Measurements from ENCODE around the gene SHC4.

The SHC4 gene

GRCh38 chr15:48823706-48824105 is 140.0 kb downstream of the SHC4 start:
- no peak for TF ChIP-seq CTCF (IDR thresholded peaks at IDR 0.05; ENCODE audit: low read depth, low read length, missing control alignments)
- DNase-seq (ENCODE audit: low read depth) = no peak

GRCh38 chr15:48823237-48823636 is 140.5 kb downstream of the SHC4 start:
- no peak for DNase-seq (ENCODE audit: low read depth)
- no peak overlapping the region for H3K4me3 ChIP-seq (ENCODE audit: low read depth, low read length)
- TF ChIP-seq CTCF (IDR thresholded peaks at IDR 0.05; ENCODE audit: low read depth, low read length, missing control alignments) = no peak

More at GRCh38 chr15:48823706-48824105, 140.0 kb downstream of the SHC4 start:
- H3K4me3 ChIP-seq (ENCODE audit: low read depth, low read length) = no peak overlapping the region

- no peak overlapping the region for H3K4me3 ChIP-seq (ENCODE audit: low read depth, low read length)
- no peak for TF ChIP-seq CTCF (IDR thresholded peaks at IDR 0.05; ENCODE audit: low read depth, low read length, missing control alignments)
- DNase-seq (ENCODE audit: low read depth) = no peak
These were observed 149.4 kb downstream of the SHC4 start for GRCh38 chr15:48814286-48814685.

GRCh38 chr15:48811325-48811958 is 152.3 kb downstream of the SHC4 start:
- no peak for DNase-seq (ENCODE audit: low read depth)
- H3K4me3 ChIP-seq (ENCODE audit: low read depth, low read length) = peak overlapping the region; percentile 94
- TF ChIP-seq CTCF (IDR thresholded peaks at IDR 0.05; ENCODE audit: low read depth, low read length, missing control alignments) = no peak

GRCh38 chr15:48810414-48811324 is 153.1 kb downstream of the SHC4 start, which contains the start of gene CEP152:
Gene CEP152 (minus strand): TSS chr15:48811069. CDS start chr15:48805649, 5,420 bp downstream.
- peak; percentile 100 for DNase-seq (ENCODE audit: low read depth)
- no peak for TF ChIP-seq CTCF (IDR thresholded peaks at IDR 0.05; ENCODE audit: low read depth, low read length, missing control alignments)
- H3K4me3 ChIP-seq (ENCODE audit: low read depth, low read length) = peak within 1 kb of the TSS; percentile 94

GRCh38 chr15:48806151-48806550 is 157.6 kb downstream of the SHC4 start:
- no peak for TF ChIP-seq CTCF (IDR thresholded peaks at IDR 0.05; ENCODE audit: low read depth, low read length, missing control alignments)
- H3K4me3 ChIP-seq (ENCODE audit: low read depth, low read length) = no peak overlapping the region
- DNase-seq (ENCODE audit: low read depth) = no peak
